KMS-11 (cell line): ENCODE data around the gene CHST11.
"Not testable (repeated sequence)": the region's sequence is repeated elsewhere in the genome, so short reads cannot be mapped to it uniquely, and the experiment has no call there.

ENCODE experiments used
- H2AFZ ChIP-seq: fragments of 200-600 bp; sonication (generic); 2 replicates; pipeline ENCODE4 v1.6.1; 2016; ENCODE audit warnings: antibody characterized with exemption, mixed run types, low read depth
- H3K27ac ChIP-seq: fragments of 200-600 bp; sonication (generic); 2 replicates; pipeline ENCODE4 v1.6.1; 2016; ENCODE audit warnings: mild to moderate bottlenecking, mixed run types
- H3K27me3 ChIP-seq: fragments of 200-600 bp; sonication (generic); 2 replicates; pipeline ENCODE4 v1.6.1; 2017; ENCODE audit warnings: mild to moderate bottlenecking, low read depth, mixed run types, moderate library complexity; ENCODE audit not compliant: insufficient read depth
- H3K36me3 ChIP-seq: fragments of 200-600 bp; sonication (generic); 2 replicates; pipeline ENCODE4 v1.6.1; 2017; ENCODE audit warnings: mild to moderate bottlenecking, mixed run types; ENCODE audit not compliant: insufficient read depth
- H3K4me1 ChIP-seq: fragments of 200-600 bp; sonication (generic); 2 replicates; pipeline ENCODE4 v1.6.1; 2016; ENCODE audit warnings: mild to moderate bottlenecking, low read depth, mixed run types; ENCODE audit not compliant: poor library complexity, severe bottlenecking
- H3K4me2 ChIP-seq: fragments of 200-600 bp; sonication (generic); 2 replicates; pipeline ENCODE4 v1.7.0; 2016; ENCODE audit warnings: mild to moderate bottlenecking, mixed run types
- H3K4me3 ChIP-seq: fragments of 200-600 bp; sonication (generic); IDR thresholded peaks from 2 replicates; pipeline ENCODE4 v1.6.1; 2017; ENCODE audit warnings: low read depth, low read length, mixed read lengths; ENCODE audit not compliant: insufficient read depth
- H3K79me2 ChIP-seq: fragments of 200-600 bp; sonication (generic); 2 replicates; pipeline ENCODE4 v1.6.1; 2016; ENCODE audit warnings: low read depth, mixed run types; ENCODE audit not compliant: insufficient read depth
- H3K9ac ChIP-seq: fragments of 200-600 bp; sonication (generic); 2 replicates; pipeline ENCODE4 v1.6.1; 2016; ENCODE audit warnings: mild to moderate bottlenecking, mixed run types
- H4K20me1 ChIP-seq: fragments of 200-600 bp; sonication (generic); 2 replicates; pipeline ENCODE4 v1.6.1; 2016; ENCODE audit warnings: mild to moderate bottlenecking, mixed run types; ENCODE audit not compliant: insufficient read depth
- CTCF ChIP-seq: fragments of 200-600 bp; sonication (generic); conservative IDR thresholded peaks from 2 replicates; pipeline ENCODE4 v1.6.1; 2017; ENCODE audit warnings: low read depth, mild to moderate bottlenecking, antibody characterized with exemption, low read length, moderate library complexity, mixed read lengths

The CHST11 gene

GRCh38 chr12:104562763-104563162, 106.0 kb downstream of the CHST11 start:
- no peaks in the 10 kb centered on the region for H3K79me2 ChIP-seq
- no peak overlapping the region for H3K4me3 ChIP-seq
- H3K4me1 ChIP-seq: no peaks in the 10 kb centered on the region
- no peak overlapping the region for H3K9ac ChIP-seq
- no peaks in the 10 kb centered on the region for H3K36me3 ChIP-seq
- no peaks in the 10 kb centered on the region for H3K27me3 ChIP-seq
- TF ChIP-seq CTCF: no peak
- no peaks in the 10 kb centered on the region for H4K20me1 ChIP-seq
- no peak overlapping the region for H3K4me2 ChIP-seq
- H3K27ac ChIP-seq: no peak overlapping the region
- H2AFZ ChIP-seq: no peak overlapping the region

DNA sequence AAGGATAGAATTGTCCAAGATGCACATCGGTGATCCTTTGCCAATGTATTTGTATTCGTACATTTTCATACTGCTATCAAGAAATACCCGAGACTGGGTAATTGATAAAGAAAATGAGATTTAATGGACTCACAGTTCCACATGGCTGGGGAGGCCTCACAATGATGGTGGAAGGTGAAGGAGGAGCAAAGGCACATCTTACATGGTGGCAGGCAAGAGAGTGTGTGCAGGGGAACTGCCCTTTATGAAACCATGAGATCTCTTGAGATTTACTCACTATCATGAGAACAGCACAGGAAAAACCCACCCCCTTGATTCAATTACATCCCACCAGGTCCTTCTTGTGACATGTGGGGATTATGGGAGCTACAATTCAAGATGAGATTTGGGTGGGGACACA, 107.9 kb downstream of the CHST11 start:
- not testable (repeated sequence) for H4K20me1 ChIP-seq, H3K4me3 ChIP-seq, H2AFZ ChIP-seq, H3K27ac ChIP-seq, H3K4me2 ChIP-seq, H3K79me2 ChIP-seq, H3K36me3 ChIP-seq, H3K27me3 ChIP-seq, H3K4me1 ChIP-seq, H3K9ac ChIP-seq

- Histone ChIP-seq H3K27ac (no peak overlapping the region), H3K27me3 (no peaks in the 10 kb centered on the region), H4K20me1 (no peaks in the 10 kb centered on the region), H3K4me2 (no peak overlapping the region), H3K4me3 (no peak overlapping the region), H3K9ac (no peak overlapping the region), H3K36me3 (no peaks in the 10 kb centered on the region), H2AFZ (no peak overlapping the region), H3K4me1 (no peaks in the 10 kb centered on the region), H3K79me2 (no peaks in the 10 kb centered on the region)
- no peak for TF ChIP-seq CTCF
Observed at GRCh38 chr12:104565606-104566243, 109.0 kb downstream of the CHST11 start.

DNA sequence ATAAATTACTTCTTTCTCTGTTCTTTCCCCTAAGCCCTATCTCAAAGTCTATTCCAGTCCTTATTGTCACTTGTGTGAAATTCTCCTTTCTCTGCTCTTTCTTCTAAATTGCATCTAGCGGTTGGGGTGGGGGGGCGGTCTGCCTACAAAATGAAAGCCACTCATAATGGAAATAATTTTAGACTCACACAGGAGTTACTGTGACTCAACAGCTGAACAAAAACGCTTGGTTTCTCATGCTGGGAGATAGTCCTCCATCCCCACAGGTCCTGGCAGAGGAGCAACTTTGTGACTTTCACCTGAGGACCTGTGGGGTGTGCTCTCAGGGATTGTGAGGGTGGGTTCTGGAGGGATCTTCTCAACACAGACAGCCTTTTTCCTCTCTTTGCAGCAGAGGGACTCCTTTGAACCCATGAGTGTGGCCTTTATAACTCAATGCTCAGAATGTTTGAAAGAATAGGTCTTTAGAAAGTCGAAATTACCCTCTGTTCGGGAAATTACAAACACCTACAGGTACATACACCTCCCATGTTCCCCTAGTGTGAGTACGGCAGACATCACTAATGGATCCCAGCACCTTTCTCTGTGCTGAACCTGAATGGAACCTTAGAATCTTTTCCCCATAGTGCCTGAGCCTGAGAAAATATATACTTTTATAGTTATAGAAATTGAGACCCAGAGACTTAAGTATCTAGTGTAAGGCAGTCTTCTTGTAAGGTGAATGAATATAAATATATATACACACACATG, 109.7 kb downstream of the CHST11 start:
- Histone ChIP-seq H3K79me2 (no peaks in the 10 kb centered on the region), H3K27ac (no peak overlapping the region)

More for the DNA sequence above, 109.7 kb downstream of the CHST11 start:
- TF ChIP-seq CTCF: no peak
- Histone ChIP-seq H3K4me3 (no peak overlapping the region), H3K36me3 (no peaks in the 10 kb centered on the region), H3K4me1 (no peaks in the 10 kb centered on the region), H3K9ac (no peak overlapping the region), H4K20me1 (no peaks in the 10 kb centered on the region), H3K27me3 (no peaks in the 10 kb centered on the region), H3K4me2 (no peak overlapping the region), H2AFZ (no peak overlapping the region)
